ENCODE data around the gene ZNF385B. TPM values are rescaled to one million over a fixed set of nuclear protein-coding genes. Genes with fewer than 3 reads are reported as not detected.

Gene ZNF385B
- total and polyA plus RNA-seq, 9 of the 15 experiments (the other 6 are each of a cell fraction or from before 2014, with no cell fraction given), result 0.50 TPM; not detected in 8

GRCh38 chr2:179817181-179817841 is 44.1 kb downstream of the ZNF385B start (continued):
- TF ChIP-seq ZNF398 (CRISPR knock-in tag; IDR thresholded peaks at IDR 0.05) (no peak), SNIP1 (IDR thresholded peaks at IDR 0.05; ENCODE audit: low read depth) (no peak), KAT2B (IDR thresholded peaks at IDR 0.05; ENCODE audit: low read depth, low read length) (no peak), NFRKB (IDR thresholded peaks at IDR 0.05; ENCODE audit: low read depth) (no peak)

- Histone ChIP-seq H3K79me2 (ENCODE audit: control insufficient read depth, insufficient read depth, low read length) (no peaks in the 10 kb centered on the region), H3K9me1 (ENCODE audit: control insufficient read depth, insufficient read depth, low read length) (no peaks in the 10 kb centered on the region), H3K36me3 (ENCODE audit: control insufficient read depth, insufficient read depth, low read length) (no peaks in the 10 kb centered on the region), H3K9ac (ENCODE audit: insufficient read depth in 1 of 2, low read depth in 2 of 2, low read length in 2 of 2) (no peak overlapping the region), H3K27ac (ENCODE audit: extremely low read depth, low read depth, low read length) (no peak overlapping the region), H3K4me2 (ENCODE audit: insufficient read depth, low read length) (no peak overlapping the region), H2AFZ (ENCODE audit: low read depth, low read length) (no peak overlapping the region), H3K4me3 (no peak overlapping the region), H3K9me3 (replicated peaks; ENCODE audit: control insufficient read depth, insufficient read depth, low read depth, low read length) (no peaks in the 10 kb centered on the region), H3K27me3 (ENCODE audit: control insufficient read depth in 2 of 2, insufficient read depth in 2 of 2, low read length in 2 of 2) (no peaks in the 10 kb centered on the region), H4K20me1 (replicated peaks; ENCODE audit: control insufficient read depth, insufficient read depth, low read length) (no peaks in the 10 kb centered on the region), H3K4me1 (replicated peaks in 1 of 2; ENCODE audit: control insufficient read depth in 2 of 2, insufficient read depth in 2 of 2, low read length in 2 of 2) (peaks cover 0 to 3% of the 10 kb centered on the region in 2 experiments; a peak in 1 of 5 replicates)
- intact Hi-C loops (cut with micrococcal nuclease) (no loop called here), in situ Hi-C loops (cut with MboI) (no loop called here)
- WGBS (ENCODE audit: insufficient coverage, low coverage, missing lambda C conversion rate), result 43% methylated on average over 5 of the region's 5 CpGs
- no peak for FAIRE-seq
- DNase-seq (ENCODE audit: extremely low read depth in 1 of 4, low spot score in 3 of 4), result no peak
- no TSS peak for BruUV-seq (replicated peaks)
- POLR2A ChIA-PET, result no interaction called here
- TF ChIP-seq CBFA2T3 (IDR thresholded peaks at IDR 0.05) (no peak), BCL6 (CRISPR knock-in tag; IDR thresholded peaks at IDR 0.05) (no peak), TEAD2 (tag; IDR thresholded peaks at IDR 0.05) (no peak), ZBTB12 (CRISPR knock-in tag; IDR thresholded peaks at IDR 0.05) (no peak), PHB2 (IDR thresholded peaks at IDR 0.05; ENCODE audit: low read depth) (no peak)
- CTCF ChIA-PET (ENCODE audit: low intra/inter-chr PET ratio), result no interaction called here
- no peak; the same call in 2 of the 3 replicates for ATAC-seq
Observed at GRCh38 chr2:179814050-179814449, 47.4 kb downstream of the ZNF385B start.
